Adrenal gland (tissue), 5 donors: Measurements from ENCODE around the gene ARMC9.

Source experiments
- CTCF ChIP-seq, 6 experiments: fragments of 450-650 bp in 4 of 6; fragments of 200-600 bp in 2 of 6; sonication (generic) in 1 of 6; IDR thresholded peaks; 1 replicate in 5 of 6; 2 replicates in 1 of 6; pipeline versions ENCODE4 v1.5.1 to v1.8.0; 2016 to 2021; ENCODE audit warnings: antibody characterized with exemption in 6 of 6, mild to moderate bottlenecking in 2 of 6, moderate library complexity in 1 of 6
- POLR2A ChIP-seq, 2 donors: fragments of 450-650 bp; IDR thresholded peaks; one replicate each; pipeline ENCODE4 v1.6.1; 2017; ENCODE audit warnings: antibody characterized with exemption in 2 of 2, mild to moderate bottlenecking in 2 of 2, moderate library complexity in 1 of 2
- donor health status: DM: no; HTN: no; CAD: no.

DNA sequence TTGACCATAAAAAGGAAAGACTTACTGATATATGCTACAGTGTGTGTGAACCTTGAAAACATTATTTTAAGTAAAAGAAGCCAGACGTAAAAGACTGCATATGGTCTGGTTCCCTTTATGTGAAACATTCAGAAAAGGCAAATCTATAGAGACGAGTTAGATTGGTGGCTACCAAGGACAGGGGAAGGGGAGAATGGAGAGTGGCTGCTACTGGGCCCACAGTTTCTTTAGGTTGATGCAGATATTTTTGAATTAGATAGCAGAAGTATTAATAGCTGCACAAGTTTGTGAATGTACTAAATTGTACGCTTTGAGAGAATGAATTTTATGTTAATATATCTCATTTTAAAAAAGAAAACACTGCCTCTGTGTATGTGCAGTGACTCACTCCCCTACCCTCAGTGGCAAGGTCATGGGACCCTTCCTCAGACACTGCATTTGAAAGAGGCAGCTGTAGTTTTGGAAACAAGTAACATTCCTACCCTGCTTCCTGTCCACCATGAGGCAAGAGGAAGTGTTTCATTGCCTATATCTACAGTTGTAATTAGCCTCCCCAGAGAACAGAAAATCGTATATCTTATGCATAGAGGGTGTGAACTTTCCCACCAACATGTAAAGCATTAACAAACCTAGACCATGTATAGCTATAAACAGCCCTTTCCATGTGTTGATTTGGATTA, 29.8 kb upstream of the ARMC9 start:
- no peak for TF ChIP-seq CTCF (IDR thresholded peaks at IDR 0.05)
- TF ChIP-seq POLR2A (IDR thresholded peaks at IDR 0.05): no peak
